HepG2 (cell line): ENCODE results near the gene HDAC4. TPM values are rescaled to one million over a fixed set of nuclear protein-coding genes. Genes with fewer than 3 reads are reported as not detected.

Experiments used
- CENPT ChIP-seq: sonication (generic); formaldehyde crosslinking; IDR thresholded peaks from 2 replicates; pipeline ENCODE4 v1.8.0; 2022; ENCODE audit warnings: low read depth, mild to moderate bottlenecking, moderate library complexity, missing genetic modification reagents
- HMG20A ChIP-seq: IDR thresholded peaks from 2 replicates; pipeline ENCODE4 v1.6.1; 2016; ENCODE audit warnings: borderline replicate concordance
- KIAA2018 ChIP-seq: sonication (generic); formaldehyde crosslinking; IDR thresholded peaks from 2 replicates; pipeline ENCODE4 v1.5.0; 2020; ENCODE audit warnings: mild to moderate bottlenecking, missing genetic modification reagents, borderline replicate concordance
- MAFK ChIP-seq, 2 experiments: IDR thresholded peaks in 1 of 2; conservative IDR thresholded peaks in 1 of 2; 2 replicates each; pipeline ENCODE4 v1.6.1; 2011; ENCODE audit warnings: improper control_type of control experiment in 2 of 2, low read length in 2 of 2
- MATR3 ChIP-seq: sonication (generic); formaldehyde crosslinking; IDR thresholded peaks from 2 replicates; pipeline ENCODE4 v1.4.0; 2020; ENCODE audit warnings: missing genetic modification reagents
- NCOA1 ChIP-seq: sonication (generic); formaldehyde crosslinking; IDR thresholded peaks from 2 replicates; pipeline ENCODE4 v1.9.0; 2021; ENCODE audit warnings: missing genetic modification reagents
- PAX8 ChIP-seq: sonication (generic); formaldehyde crosslinking; IDR thresholded peaks from 2 replicates; pipeline ENCODE4 v1.8.0; 2022; ENCODE audit warnings: mild to moderate bottlenecking, missing genetic modification reagents, borderline replicate concordance
- SATB2 ChIP-seq: sonication (generic); formaldehyde crosslinking; IDR thresholded peaks from 2 replicates; pipeline ENCODE4 v1.5.0; 2020; ENCODE audit warnings: missing genetic modification reagents
- THAP9 ChIP-seq: sonication (generic); formaldehyde crosslinking; IDR thresholded peaks from 2 replicates; pipeline ENCODE4; 2020; ENCODE audit warnings: missing genetic modification reagents, mild to moderate bottlenecking, borderline replicate concordance
- ZNF501 ChIP-seq: sonication (generic); formaldehyde crosslinking; IDR thresholded peaks from 2 replicates; pipeline ENCODE4 v1.5.1; 2020; ENCODE audit warnings: mild to moderate bottlenecking, moderate library complexity, missing genetic modification reagents
- ZNF710 ChIP-seq: sonication (generic); formaldehyde crosslinking; IDR thresholded peaks from 2 replicates; pipeline ENCODE4 v1.5.0; 2020; ENCODE audit warnings: mild to moderate bottlenecking, missing genetic modification reagents, borderline replicate concordance
- polyA plus RNA-seq, 8 experiments: library from polyadenylated mRNA; depleted of rRNA in 3 of 8; stranded (reverse) in 7 of 8; unstranded in 1 of 8; fragments of >200 nt; fragmentation: Illumina TruSeq in 4 of 8; extraction: Trizol in 4 of 8; gene quantifications; 2 replicates each; pipeline versions ENCODE4 v1.2.1 to v1.2.3, GENCODE V29; 2011 to 2016; ENCODE audit warnings: low read depth in 4 of 8, missing spikeins in 1 of 8, mixed read lengths in 1 of 8; ENCODE audit not compliant: insufficient read depth in 1 of 8
- total RNA-seq, 5 experiments: library from RNA; depleted of rRNA; stranded (reverse); fragments of >200 nt; fragmentation: Illumina TruSeq; extraction: Trizol; gene quantifications; 2 replicates each; pipeline ENCODE4 v1.2.3, GENCODE V29; 2016; ENCODE audit warnings: low read depth in 1 of 5

The HDAC4 gene
- total and polyA plus RNA-seq, 2 of the 13 experiments (the other 11 are each of a cell fraction or from before 2014, with no cell fraction given) = 10.1 to 11.5 TPM

DNA sequence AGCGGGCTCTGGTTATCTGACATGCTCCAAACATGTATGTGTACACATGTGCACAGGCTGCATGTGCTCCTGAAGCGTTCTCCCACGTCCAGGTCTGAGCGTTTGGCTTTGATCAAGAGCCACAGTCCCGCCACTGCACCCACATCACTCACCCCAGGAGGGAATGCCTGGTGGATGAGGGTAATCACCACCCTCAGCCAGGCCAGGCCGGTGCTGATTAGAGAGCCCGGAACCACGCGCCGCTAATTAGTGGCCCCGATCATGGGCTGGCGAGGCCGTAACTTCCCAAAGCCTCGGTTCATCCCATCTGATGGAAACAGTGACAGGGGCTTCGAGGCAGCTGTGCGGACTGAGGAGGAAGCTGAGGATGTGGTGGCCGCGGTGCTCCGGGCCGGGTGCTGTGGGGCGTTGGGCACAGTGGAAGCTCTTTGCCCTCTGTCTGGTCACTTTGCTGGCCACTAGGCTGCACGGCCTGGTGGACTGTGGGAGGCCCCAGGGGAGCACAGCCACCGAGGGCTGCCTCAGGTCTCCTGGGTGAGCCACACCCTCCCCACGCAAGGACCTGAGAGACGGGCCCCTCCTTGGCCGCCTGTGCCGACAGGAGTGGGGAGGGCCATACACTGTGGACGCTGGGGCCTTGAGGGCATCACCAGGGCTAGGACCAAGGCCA, 333.5 kb downstream of the HDAC4 start (continued):
- TF ChIP-seq KIAA2018 (no peak), ZNF710 (no peak), NCOA1 (no peak), SATB2 (no peak), ZNF501 (CRISPR knock-in tag) (no peak), MATR3 (CRISPR knock-in tag) (no peak), CENPT (no peak), MAFK (conservative IDR thresholded peaks at IDR 0.05 in 1 of 2, IDR thresholded peaks at IDR 0.05 in 1 of 2; ENCODE audit: low read length in 2 of 2) (no peak), THAP9 (no peak), PAX8 (CRISPR knock-in tag) (no peak), HMG20A (CRISPR knock-in tag) (no peak)
